ENCODE results near the gene CACUL1.

CACUL1 gene

GRCh38 chr10:118732245-118733165 is 22.3 kb downstream of the CACUL1 start:
- DNase-seq: no peak

GRCh38 chr10:118730756-118731456 is 23.9 kb downstream of the CACUL1 start:
- DNase-seq: no peak

- no peak for DNase-seq
Observed at GRCh38 chr10:118729641-118730258, 25.0 kb downstream of the CACUL1 start.

GRCh38 chr10:118729200-118729599 is 25.6 kb downstream of the CACUL1 start:
- DNase-seq: no peak

- no peak for DNase-seq
Observed at GRCh38 chr10:118725886-118726500, 28.8 kb downstream of the CACUL1 start.

- DNase-seq: no peak
Observed at GRCh38 chr10:118723466-118723865, 31.3 kb downstream of the CACUL1 start.

GRCh38 chr10:118721539-118721876 is 33.3 kb downstream of the CACUL1 start:
- DNase-seq: no peak

GRCh38 chr10:118720685-118721538 is 33.9 kb downstream of the CACUL1 start:
- peak; percentile 68 to 71 for DNase-seq

GRCh38 chr10:118714366-118714765 is 40.4 kb downstream of the CACUL1 start:
- DNase-seq: no peak

GRCh38 chr10:118712930-118713634 is 41.7 kb downstream of the CACUL1 start:
- no peak for DNase-seq

GRCh38 chr10:118712080-118712479 is 42.7 kb downstream of the CACUL1 start:
- no peak for DNase-seq

- DNase-seq: no peak
Observed at GRCh38 chr10:118710487-118710886, 44.3 kb downstream of the CACUL1 start.

- no peak for DNase-seq
Observed at GRCh38 chr10:118708571-118708970, 46.2 kb downstream of the CACUL1 start.

- no peak for DNase-seq
Observed at GRCh38 chr10:118704711-118705110, 50.1 kb downstream of the CACUL1 start.

- no peak for DNase-seq
Observed at GRCh38 chr10:118701529-118702323, 53.0 kb downstream of the CACUL1 start.

- peak; percentile 58 to 60 for DNase-seq
Observed at GRCh38 chr10:118698421-118698820, 56.3 kb downstream of the CACUL1 start.

GRCh38 chr10:118694848-118695247 is 59.9 kb downstream of the CACUL1 start:
- DNase-seq: no peak

GRCh38 chr10:118692872-118693271 is 61.9 kb downstream of the CACUL1 start:
- no peak for DNase-seq

GRCh38 chr10:118689070-118689858 is 65.5 kb downstream of the CACUL1 start:
- DNase-seq: no peak

GRCh38 chr10:118687472-118687871 is 67.3 kb downstream of the CACUL1 start:
- no peak for DNase-seq

Measured in stimulated activated CD4-positive, alpha-beta T cell treated with anti-CD3 and anti-CD28 coated beads, Interleukin-2, amount 100 ng/mL, for 48 hours (primary cell).